ENCODE results near the gene FMN1. TPM values are rescaled to one million over a fixed set of nuclear protein-coding genes. Genes with fewer than 3 reads are reported as not detected.
A peak's percentile ranks its signal among the peaks of the same experiment; 100 is the strongest.

The FMN1 gene
- total RNA-seq, 1 donor from 2014 or later: 0.02 TPM

DNA sequence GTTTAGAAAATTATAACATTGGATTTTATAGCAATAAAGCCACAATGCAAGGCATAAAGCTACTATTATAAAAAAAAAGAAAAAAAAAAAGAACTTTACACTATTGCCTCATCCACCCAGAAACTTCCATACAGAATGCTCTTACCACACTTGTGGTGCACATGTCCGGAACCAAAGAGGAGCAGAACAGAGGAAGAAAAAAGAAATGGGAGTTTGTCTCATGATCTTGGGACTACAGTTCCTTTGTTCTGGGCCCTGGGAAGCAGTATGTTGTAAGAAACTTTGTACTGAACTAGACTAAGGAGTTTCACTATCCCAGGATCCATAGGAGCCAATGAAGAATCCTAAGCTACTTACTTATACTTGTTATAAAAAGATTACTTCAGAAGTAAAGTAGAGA is 36.1 kb downstream of the FMN1 start:
- H3K27me3 Mint-ChIP-seq: peaks cover 18% of the 10 kb centered on the region
- no peak for DNase-seq
- peaks cover 2% of the 10 kb centered on the region for H3K4me1 Mint-ChIP-seq
- H3K4me3 Mint-ChIP-seq: no peak overlapping the region
- H3K27ac Mint-ChIP-seq: no peak overlapping the region
- no peaks in the 10 kb centered on the region for H3K9me3 Mint-ChIP-seq
- no peaks in the 10 kb centered on the region for H3K36me3 Mint-ChIP-seq (ENCODE audit: low read depth)
- intact Hi-C loops (cut with micrococcal nuclease): no loop called here

GRCh38 chr15:33157371-33158037 is 37.0 kb downstream of the FMN1 start:
- peaks cover 17% of the 10 kb centered on the region for H3K27me3 Mint-ChIP-seq

GRCh38 chr15:33155691-33156420 is 38.7 kb downstream of the FMN1 start:
- no peak overlapping the region for H3K4me3 Mint-ChIP-seq
- H3K36me3 Mint-ChIP-seq (ENCODE audit: low read depth): no peaks in the 10 kb centered on the region
- no peaks in the 10 kb centered on the region for H3K9me3 Mint-ChIP-seq
- H3K4me1 Mint-ChIP-seq: peaks cover 3% of the 10 kb centered on the region
- no peak overlapping the region for H3K27ac Mint-ChIP-seq
- peaks cover 18% of the 10 kb centered on the region for H3K27me3 Mint-ChIP-seq
- intact Hi-C loops (cut with micrococcal nuclease): no loop called here
- no peak for DNase-seq

More at GRCh38 chr15:33157371-33158037, 37.0 kb downstream of the FMN1 start:
- intact Hi-C loops (cut with micrococcal nuclease): no loop called here
- Mint-ChIP-seq H3K4me3 (no peak overlapping the region), H3K27ac (no peak overlapping the region), H3K36me3 (ENCODE audit: low read depth) (no peaks in the 10 kb centered on the region), H3K9me3 (no peaks in the 10 kb centered on the region), H3K4me1 (peaks cover 2% of the 10 kb centered on the region)
- DNase-seq: no peak

GRCh38 chr15:33154351-33155166 is 40.0 kb downstream of the FMN1 start:
- Mint-ChIP-seq H3K36me3 (ENCODE audit: low read depth) (no peaks in the 10 kb centered on the region), H3K27me3 (peaks cover 19% of the 10 kb centered on the region), H3K4me3 (no peak overlapping the region), H3K27ac (no peak overlapping the region), H3K9me3 (no peaks in the 10 kb centered on the region), H3K4me1 (peaks cover 4% of the 10 kb centered on the region)
- no peak for DNase-seq
- intact Hi-C loops (cut with micrococcal nuclease): no loop called here

DNA sequence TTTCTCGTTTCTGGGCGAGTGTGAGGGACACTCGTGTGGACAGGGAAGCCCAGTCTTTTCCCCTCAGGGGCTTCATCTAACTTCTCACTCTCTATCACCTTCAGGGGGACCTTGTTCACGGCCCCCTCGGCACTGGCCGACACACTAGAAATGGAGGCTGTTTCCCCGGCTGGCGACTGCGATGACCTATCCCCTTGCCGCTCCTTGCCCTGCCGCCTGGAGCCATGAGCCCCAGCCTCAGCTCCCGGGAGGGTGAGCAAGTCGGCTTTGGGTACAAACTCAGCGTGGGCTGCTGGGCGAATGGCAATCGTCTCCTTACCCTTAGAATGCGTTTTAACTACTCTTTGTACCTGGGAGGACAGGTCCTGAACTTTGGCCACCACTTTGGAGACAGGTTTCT is 41.0 kb downstream of the FMN1 start:
- peaks cover 14% of the 10 kb centered on the region for H3K27me3 Mint-ChIP-seq
- H3K4me3 Mint-ChIP-seq: no peak overlapping the region
- no peak overlapping the region for H3K27ac Mint-ChIP-seq
- H3K36me3 Mint-ChIP-seq (ENCODE audit: low read depth): no peaks in the 10 kb centered on the region
- peaks cover 6% of the 10 kb centered on the region for H3K4me1 Mint-ChIP-seq
- no peak for DNase-seq
- intact Hi-C loops (cut with micrococcal nuclease): no loop called here
- H3K9me3 Mint-ChIP-seq: no peaks in the 10 kb centered on the region

DNA sequence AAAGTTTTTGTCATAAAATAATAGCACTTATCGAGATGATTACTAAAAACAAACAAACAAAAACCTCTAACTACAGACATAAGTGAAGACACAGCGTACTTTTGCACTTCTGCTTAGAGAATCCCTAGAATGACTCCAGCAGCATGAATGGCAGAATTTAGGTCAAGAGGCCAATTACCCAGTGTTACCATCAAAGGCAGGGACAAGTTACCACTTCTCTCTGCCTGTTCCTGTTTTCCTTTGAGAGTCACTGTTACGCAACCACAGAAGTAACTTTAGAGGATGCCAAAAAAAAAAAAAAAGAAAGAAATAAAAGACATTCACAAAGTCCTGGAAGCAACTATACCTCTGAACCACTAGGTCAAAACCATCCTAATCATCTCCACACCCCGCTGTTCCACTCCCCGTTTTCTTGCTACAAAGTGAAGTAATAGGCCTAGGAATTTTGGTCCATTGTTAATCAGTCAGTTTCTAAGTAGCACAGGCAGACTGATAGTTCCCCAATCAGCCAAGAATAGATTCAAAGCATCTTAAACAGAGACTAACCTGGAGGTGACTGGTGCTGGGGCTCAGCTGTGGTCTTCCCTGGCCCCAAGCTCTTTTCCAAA is 41.9 kb downstream of the FMN1 start:
- Mint-ChIP-seq H3K36me3 (ENCODE audit: low read depth) (no peaks in the 10 kb centered on the region), H3K4me3 (no peak overlapping the region), H3K27ac (no peak overlapping the region), H3K9me3 (no peaks in the 10 kb centered on the region), H3K4me1 (peaks cover 13% of the 10 kb centered on the region), H3K27me3 (peaks cover 12% of the 10 kb centered on the region)
- intact Hi-C loops (cut with micrococcal nuclease): no loop called here
- no peak for DNase-seq

DNA sequence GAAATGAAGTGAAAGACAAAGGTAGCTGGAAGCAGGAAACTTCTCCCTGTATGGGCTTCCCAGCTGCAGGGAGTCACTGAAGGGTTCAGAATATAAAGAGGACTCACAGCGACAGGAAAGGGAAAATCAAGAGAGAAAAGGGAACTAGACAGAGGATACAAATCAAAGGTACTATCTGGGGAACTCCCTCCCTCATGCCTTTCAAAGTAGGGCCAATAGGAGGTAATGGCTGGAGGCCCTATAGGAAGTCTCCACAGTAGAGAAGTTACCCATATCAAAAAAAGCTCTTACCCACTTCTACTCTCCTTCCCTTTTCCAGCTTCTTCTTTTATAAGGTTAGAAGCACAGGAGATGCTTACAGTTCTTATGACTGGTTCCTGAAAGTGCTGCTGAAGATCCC is 43.5 kb downstream of the FMN1 start:
- Mint-ChIP-seq H3K27ac (no peak overlapping the region), H3K36me3 (ENCODE audit: low read depth) (no peaks in the 10 kb centered on the region), H3K4me3 (no peak overlapping the region), H3K9me3 (no peaks in the 10 kb centered on the region), H3K27me3 (peaks cover 12% of the 10 kb centered on the region), H3K4me1 (peaks cover 13% of the 10 kb centered on the region)
- intact Hi-C loops (cut with micrococcal nuclease): no loop called here
- DNase-seq: no peak

DNA sequence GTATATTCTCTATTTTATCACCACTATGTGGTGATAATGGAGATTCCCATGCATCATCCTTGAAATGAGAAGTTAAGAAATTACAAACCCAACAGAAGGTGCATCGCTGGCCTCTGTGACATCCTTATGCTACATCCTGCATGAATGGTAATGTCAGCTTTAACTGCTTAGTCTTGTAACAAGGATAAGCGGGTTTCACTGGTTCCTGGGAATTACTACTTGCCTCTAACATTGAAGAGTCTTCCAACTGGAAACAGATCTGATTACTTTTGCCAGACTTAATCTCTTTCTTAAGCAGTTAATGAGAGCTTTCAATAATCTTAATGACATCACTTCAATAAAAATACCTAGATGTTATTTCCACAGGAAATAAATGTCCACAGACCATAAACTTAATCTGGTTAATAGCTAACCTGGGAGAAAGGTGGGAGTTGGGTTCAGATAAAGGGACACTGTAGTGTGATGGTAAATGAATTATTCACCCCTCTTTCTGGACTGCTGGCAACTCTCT is 44.0 kb downstream of the FMN1 start:
- Mint-ChIP-seq H3K9me3 (no peaks in the 10 kb centered on the region), H3K4me1 (peaks cover 13% of the 10 kb centered on the region), H3K27me3 (peaks cover 12% of the 10 kb centered on the region), H3K4me3 (no peak overlapping the region), H3K36me3 (ENCODE audit: low read depth) (no peaks in the 10 kb centered on the region), H3K27ac (no peak overlapping the region)
- intact Hi-C loops (cut with micrococcal nuclease): no loop called here
- no peak for DNase-seq

DNA sequence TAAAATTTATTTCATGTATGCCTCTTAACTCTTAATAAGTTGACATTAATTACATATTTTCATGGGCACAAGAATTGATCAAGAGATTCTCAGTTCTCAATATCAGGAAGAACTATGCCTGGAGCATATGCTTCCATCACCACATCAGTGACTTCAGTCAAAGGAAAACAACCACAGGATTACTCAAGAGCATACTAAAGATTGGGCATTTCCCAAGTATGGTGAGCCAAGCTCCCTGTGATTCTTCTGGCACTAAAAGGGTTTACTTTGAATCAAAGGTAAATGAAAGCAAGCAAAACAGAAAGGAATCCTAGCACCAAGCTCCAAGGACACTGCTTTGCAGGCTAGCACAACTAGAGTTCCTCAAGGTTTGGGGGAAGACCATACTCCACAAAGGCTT is 44.6 kb downstream of the FMN1 start:
- Mint-ChIP-seq H3K4me1 (peaks cover 13% of the 10 kb centered on the region), H3K9me3 (no peaks in the 10 kb centered on the region), H3K4me3 (no peak overlapping the region), H3K27ac (no peak overlapping the region), H3K27me3 (peaks cover 9% of the 10 kb centered on the region), H3K36me3 (ENCODE audit: low read depth) (no peaks in the 10 kb centered on the region)
- intact Hi-C loops (cut with micrococcal nuclease): loop anchor here (10.0 kb wide), 1 partner anchor 65 kb away; no protein-coding TSS in a partner anchor
- DNase-seq: no peak

DNA sequence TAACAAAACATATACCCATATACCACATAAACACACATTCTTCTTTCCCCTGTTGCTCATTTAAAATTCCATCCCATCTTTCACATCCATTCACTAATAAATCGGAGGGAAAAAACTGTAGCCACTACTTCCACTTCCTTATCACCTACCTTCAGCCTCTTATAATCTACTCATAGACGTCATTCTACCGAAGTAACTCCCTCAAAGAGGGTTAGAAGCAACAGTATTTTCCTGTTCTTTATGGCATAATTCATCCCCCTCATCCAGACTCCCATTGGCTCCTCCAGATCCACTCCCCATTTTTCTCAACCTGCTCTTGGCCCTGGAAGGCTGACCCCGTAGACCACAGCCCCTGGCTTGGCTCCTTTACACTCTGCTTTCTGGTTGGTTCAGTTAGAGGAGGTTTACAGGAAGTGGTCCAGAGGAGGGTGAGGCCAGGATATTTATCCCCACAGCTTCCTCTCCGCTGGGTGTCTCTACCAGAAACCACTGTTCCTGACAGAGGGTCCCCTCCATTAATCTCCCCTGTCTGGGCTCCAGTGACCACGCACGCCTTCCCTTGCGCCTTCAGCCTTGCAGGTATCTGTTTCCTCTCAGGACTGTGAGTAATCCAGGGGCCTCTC is 46.3 kb downstream of the FMN1 start:
- H3K27me3 Mint-ChIP-seq: peaks cover 8% of the 10 kb centered on the region
- peak overlapping the region; percentile 8 for H3K4me3 Mint-ChIP-seq
- DNase-seq: peak; percentile 61
- no peaks in the 10 kb centered on the region for H3K36me3 Mint-ChIP-seq (ENCODE audit: low read depth)
- intact Hi-C loops (cut with micrococcal nuclease): loop anchor here (10.0 kb wide), 1 partner anchor 67 kb away; no protein-coding TSS in a partner anchor
- H3K4me1 Mint-ChIP-seq: peaks cover 10% of the 10 kb centered on the region
- no peaks in the 10 kb centered on the region for H3K9me3 Mint-ChIP-seq
- H3K27ac Mint-ChIP-seq: no peak overlapping the region

DNA sequence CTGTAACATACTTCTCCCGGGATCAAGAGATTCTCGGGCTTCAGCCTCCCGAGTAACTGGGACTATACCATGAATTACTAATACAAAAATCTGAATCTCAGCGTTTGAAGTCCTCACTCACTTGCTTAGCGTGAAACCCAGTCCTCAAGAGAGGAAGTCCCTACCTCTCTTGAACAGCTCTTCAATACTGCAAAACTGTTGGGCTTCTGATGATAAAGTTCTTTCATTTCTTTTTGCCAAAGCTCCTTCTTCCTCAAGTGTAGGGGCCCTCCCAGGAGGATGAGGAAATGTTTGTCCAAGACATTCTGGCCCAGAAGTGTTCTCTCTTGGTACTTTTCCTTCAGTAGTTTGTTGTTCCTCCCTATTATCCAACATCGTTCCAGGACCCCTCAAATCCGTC is 48.5 kb downstream of the FMN1 start:
- intact Hi-C loops (cut with micrococcal nuclease): loop anchor here (10.0 kb wide), 1 partner anchor 69 kb away; no protein-coding TSS in a partner anchor
- no peaks in the 10 kb centered on the region for H3K9me3 Mint-ChIP-seq
- DNase-seq: no peak
- H3K27ac Mint-ChIP-seq: no peak overlapping the region
- peaks cover 12% of the 10 kb centered on the region for H3K27me3 Mint-ChIP-seq
- H3K4me3 Mint-ChIP-seq: no peak overlapping the region
- peaks cover 10% of the 10 kb centered on the region for H3K4me1 Mint-ChIP-seq
- no peaks in the 10 kb centered on the region for H3K36me3 Mint-ChIP-seq (ENCODE audit: low read depth)

GRCh38 chr15:33145447-33145846 is 49.1 kb downstream of the FMN1 start:
- H3K9me3 Mint-ChIP-seq: no peaks in the 10 kb centered on the region

DNA sequence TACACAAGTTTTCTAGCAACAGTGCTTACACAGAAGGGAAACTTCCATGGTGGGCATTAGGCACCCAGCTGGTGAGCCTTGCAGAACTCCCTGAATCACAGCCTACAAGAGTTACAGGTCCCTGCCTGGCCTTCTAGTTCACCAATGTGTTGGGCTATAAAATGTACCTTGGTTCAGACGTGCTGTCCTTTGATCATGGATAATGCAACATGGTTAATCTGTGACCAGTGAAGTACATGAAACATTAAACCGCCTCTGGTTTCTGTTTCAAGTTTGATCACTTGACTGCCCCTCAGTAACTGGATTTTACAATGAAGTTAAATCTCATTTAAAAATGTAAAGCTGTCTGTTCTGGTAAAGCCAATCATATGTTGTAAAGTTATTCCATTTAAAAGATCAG is 51.8 kb downstream of the FMN1 start:
- DNase-seq: no peak
- intact Hi-C loops (cut with micrococcal nuclease): loop anchor here (10.0 kb wide), 1 partner anchor 72 kb away; no protein-coding TSS in a partner anchor
- Mint-ChIP-seq H3K4me3 (no peak overlapping the region), H3K4me1 (no peaks in the 10 kb centered on the region), H3K27me3 (peaks cover 9% of the 10 kb centered on the region), H3K9me3 (no peaks in the 10 kb centered on the region), H3K27ac (no peak overlapping the region), H3K36me3 (ENCODE audit: low read depth) (no peaks in the 10 kb centered on the region)

More at GRCh38 chr15:33145447-33145846, 49.1 kb downstream of the FMN1 start:
- Mint-ChIP-seq H3K27ac (no peak overlapping the region), H3K4me1 (peaks cover 9% of the 10 kb centered on the region), H3K36me3 (ENCODE audit: low read depth) (no peaks in the 10 kb centered on the region), H3K27me3 (peaks cover 9% of the 10 kb centered on the region), H3K4me3 (no peak overlapping the region)
- intact Hi-C loops (cut with micrococcal nuclease): loop anchor here (10.0 kb wide), 1 partner anchor 69 kb away; no protein-coding TSS in a partner anchor
- DNase-seq: no peak

All from activated CD4-positive, alpha-beta T cell treated with anti-CD3 and anti-CD28 coated beads, Interleukin-2, amount 10 ng/mL, durations not matched to agents 24 days and 14 days (primary cell).